ENCODE measurements around the gene NUCB2.

- TF ChIP-seq, protein P1, sequence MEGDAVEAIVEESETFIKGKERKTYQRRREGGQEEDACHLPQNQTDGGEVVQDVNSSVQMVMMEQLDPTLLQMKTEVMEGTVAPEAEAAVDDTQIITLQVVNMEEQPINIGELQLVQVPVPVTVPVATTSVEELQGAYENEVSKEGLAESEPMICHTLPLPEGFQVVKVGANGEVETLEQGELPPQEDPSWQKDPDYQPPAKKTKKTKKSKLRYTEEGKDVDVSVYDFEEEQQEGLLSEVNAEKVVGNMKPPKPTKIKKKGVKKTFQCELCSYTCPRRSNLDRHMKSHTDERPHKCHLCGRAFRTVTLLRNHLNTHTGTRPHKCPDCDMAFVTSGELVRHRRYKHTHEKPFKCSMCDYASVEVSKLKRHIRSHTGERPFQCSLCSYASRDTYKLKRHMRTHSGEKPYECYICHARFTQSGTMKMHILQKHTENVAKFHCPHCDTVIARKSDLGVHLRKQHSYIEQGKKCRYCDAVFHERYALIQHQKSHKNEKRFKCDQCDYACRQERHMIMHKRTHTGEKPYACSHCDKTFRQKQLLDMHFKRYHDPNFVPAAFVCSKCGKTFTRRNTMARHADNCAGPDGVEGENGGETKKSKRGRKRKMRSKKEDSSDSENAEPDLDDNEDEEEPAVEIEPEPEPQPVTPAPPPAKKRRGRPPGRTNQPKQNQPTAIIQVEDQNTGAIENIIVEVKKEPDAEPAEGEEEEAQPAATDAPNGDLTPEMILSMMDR (conservative IDR thresholded peaks at IDR 0.05; ENCODE audit: low read depth, low read length) = no peak
- no peak for TF ChIP-seq EZH2 (IDR thresholded peaks at IDR 0.05; ENCODE audit: borderline replicate concordance, low read depth, low read length, poor library complexity, severe bottlenecking)
These were observed 92.6 kb downstream of the NUCB2 start for GRCh38 chr11:17369094-17369493.
